ENCODE measurements around the gene KCTD10. TPM values are rescaled to one million over a fixed set of nuclear protein-coding genes. Genes with fewer than 3 reads are reported as not detected.

Gene KCTD10
- polyA plus RNA-seq, 2 of the 4 experiments (the other 2 are of a cell fraction), result 43.5 to 50.4 TPM

GRCh38 chr12:109489955-109490565 lies 13.0 kb upstream of the KCTD10 start:
- ATAC-seq, result no peak
- DNase-seq (ENCODE audit: low read depth in 1 of 2, low spot score in 1 of 2), result no peak
- H3K27ac ChIP-seq, result no peak overlapping the region
- ChIA-PET CTCF (interaction anchor here (1.4 to 1.5 kb wide), 2 partner anchors 11 to 62 kb away, joined by 3 to 5 read pairs; no protein-coding TSS in a partner anchor), POLR2A (no interaction called here)
- WGBS (ENCODE audit: missing lambda C conversion rate), result 77% methylated on average over 1 of the region's 1 CpG
- no peaks in the 10 kb centered on the region for H3K4me1 ChIP-seq
- H3K4me3 ChIP-seq, result no peak overlapping the region
- TF ChIP-seq HOXB13 (CRISPR knock-in tag; IDR thresholded peaks at IDR 0.05; ENCODE audit: low read depth) (no peak), NFE2L2 (conservative IDR thresholded peaks at IDR 0.05; ENCODE audit: low read length) (no peak), MAX (IDR thresholded peaks at IDR 0.05) (no peak), POLR2AphosphoS2 (conservative IDR thresholded peaks at IDR 0.05; ENCODE audit: low read length) (no peak), HEYL (CRISPR knock-in tag; IDR thresholded peaks at IDR 0.05) (no peak), ZFP36 (IDR thresholded peaks at IDR 0.05; ENCODE audit: borderline replicate concordance, partially characterized antibody) (no peak), FOSL2 (IDR thresholded peaks at IDR 0.05) (no peak), FOSL2 (CRISPR knock-in tag; IDR thresholded peaks at IDR 0.05) (no peak), TP53 (CRISPR knock-in tag; IDR thresholded peaks at IDR 0.05) (no peak), CBX8 (IDR thresholded peaks at IDR 0.05) (no peak), EHF (CRISPR knock-in tag; IDR thresholded peaks at IDR 0.05) (no peak), NPAS2 (CRISPR knock-in tag; IDR thresholded peaks at IDR 0.05; ENCODE audit: borderline replicate concordance) (no peak), BHLHE40 (IDR thresholded peaks at IDR 0.05; ENCODE audit: low read depth, low read length) (no peak), GATA3 (IDR thresholded peaks at IDR 0.05; ENCODE audit: borderline replicate concordance) (no peak), RFX5 (IDR thresholded peaks at IDR 0.05) (no peak), ESRRA (IDR thresholded peaks at IDR 0.05; ENCODE audit: borderline replicate concordance, low read length) (no peak)
- TF ChIP-seq, protein P1, sequence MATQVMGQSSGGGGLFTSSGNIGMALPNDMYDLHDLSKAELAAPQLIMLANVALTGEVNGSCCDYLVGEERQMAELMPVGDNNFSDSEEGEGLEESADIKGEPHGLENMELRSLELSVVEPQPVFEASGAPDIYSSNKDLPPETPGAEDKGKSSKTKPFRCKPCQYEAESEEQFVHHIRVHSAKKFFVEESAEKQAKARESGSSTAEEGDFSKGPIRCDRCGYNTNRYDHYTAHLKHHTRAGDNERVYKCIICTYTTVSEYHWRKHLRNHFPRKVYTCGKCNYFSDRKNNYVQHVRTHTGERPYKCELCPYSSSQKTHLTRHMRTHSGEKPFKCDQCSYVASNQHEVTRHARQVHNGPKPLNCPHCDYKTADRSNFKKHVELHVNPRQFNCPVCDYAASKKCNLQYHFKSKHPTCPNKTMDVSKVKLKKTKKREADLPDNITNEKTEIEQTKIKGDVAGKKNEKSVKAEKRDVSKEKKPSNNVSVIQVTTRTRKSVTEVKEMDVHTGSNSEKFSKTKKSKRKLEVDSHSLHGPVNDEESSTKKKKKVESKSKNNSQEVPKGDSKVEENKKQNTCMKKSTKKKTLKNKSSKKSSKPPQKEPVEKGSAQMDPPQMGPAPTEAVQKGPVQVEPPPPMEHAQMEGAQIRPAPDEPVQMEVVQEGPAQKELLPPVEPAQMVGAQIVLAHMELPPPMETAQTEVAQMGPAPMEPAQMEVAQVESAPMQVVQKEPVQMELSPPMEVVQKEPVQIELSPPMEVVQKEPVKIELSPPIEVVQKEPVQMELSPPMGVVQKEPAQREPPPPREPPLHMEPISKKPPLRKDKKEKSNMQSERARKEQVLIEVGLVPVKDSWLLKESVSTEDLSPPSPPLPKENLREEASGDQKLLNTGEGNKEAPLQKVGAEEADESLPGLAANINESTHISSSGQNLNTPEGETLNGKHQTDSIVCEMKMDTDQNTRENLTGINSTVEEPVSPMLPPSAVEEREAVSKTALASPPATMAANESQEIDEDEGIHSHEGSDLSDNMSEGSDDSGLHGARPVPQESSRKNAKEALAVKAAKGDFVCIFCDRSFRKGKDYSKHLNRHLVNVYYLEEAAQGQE (IDR thresholded peaks at IDR 0.05), result no peak
- TF ChIP-seq, protein P2, sequence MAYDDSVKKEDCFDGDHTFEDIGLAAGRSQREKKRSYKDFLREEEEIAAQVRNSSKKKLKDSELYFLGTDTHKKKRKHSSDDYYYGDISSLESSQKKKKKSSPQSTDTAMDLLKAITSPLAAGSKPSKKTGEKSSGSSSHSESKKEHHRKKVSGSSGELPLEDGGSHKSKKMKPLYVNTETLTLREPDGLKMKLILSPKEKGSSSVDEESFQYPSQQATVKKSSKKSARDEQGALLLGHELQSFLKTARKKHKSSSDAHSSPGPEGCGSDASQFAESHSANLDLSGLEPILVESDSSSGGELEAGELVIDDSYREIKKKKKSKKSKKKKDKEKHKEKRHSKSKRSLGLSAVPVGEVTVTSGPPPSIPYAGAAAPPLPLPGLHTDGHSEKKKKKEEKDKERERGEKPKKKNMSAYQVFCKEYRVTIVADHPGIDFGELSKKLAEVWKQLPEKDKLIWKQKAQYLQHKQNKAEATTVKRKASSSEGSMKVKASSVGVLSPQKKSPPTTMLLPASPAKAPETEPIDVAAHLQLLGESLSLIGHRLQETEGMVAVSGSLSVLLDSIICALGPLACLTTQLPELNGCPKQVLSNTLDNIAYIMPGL (CRISPR knock-in tag; IDR thresholded peaks at IDR 0.05; ENCODE audit: borderline replicate concordance), result no peak
- TF ChIP-seq, protein P3, sequence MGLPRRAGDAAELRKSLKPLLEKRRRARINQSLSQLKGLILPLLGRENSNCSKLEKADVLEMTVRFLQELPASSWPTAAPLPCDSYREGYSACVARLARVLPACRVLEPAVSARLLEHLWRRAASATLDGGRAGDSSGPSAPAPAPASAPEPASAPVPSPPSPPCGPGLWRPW (IDR thresholded peaks at IDR 0.05), result no peak
- FAIRE-seq, result no peak
- no peaks in the 10 kb centered on the region for H3K9me3 ChIP-seq
- H3K4me2 ChIP-seq, result no peak overlapping the region

- FAIRE-seq (no peak), ATAC-seq (no peak), DNase-seq (ENCODE audit: low read depth in 1 of 2, low spot score in 1 of 2) (no peak)
- H3K27ac ChIP-seq, result no peak overlapping the region
- H3K4me2 ChIP-seq, result no peak overlapping the region
- H3K9me3 ChIP-seq, result no peaks in the 10 kb centered on the region
- CTCF ChIA-PET, result interaction anchor here (1.5 kb wide), 1 partner anchor 12 kb away, joined by 3 read pairs; no protein-coding TSS in a partner anchor
- no peaks in the 10 kb centered on the region for H3K4me1 ChIP-seq
- no peak overlapping the region for H3K4me3 ChIP-seq
- 91% methylated on average over 14 of the region's 14 CpGs for WGBS (ENCODE audit: missing lambda C conversion rate)
- POLR2A ChIA-PET, result no interaction called here
- TF ChIP-seq TP53 (CRISPR knock-in tag; IDR thresholded peaks at IDR 0.05), result no peak
- no peak for TF ChIP-seq MYC (IDR thresholded peaks at IDR 0.05; ENCODE audit: borderline replicate concordance, low read length)
- TF ChIP-seq, protein P3 (IDR thresholded peaks at IDR 0.05), result no peak
- no peak for TF ChIP-seq ZSCAN20 (CRISPR knock-in tag; IDR thresholded peaks at IDR 0.05)
- TF ChIP-seq FOSB (CRISPR knock-in tag; IDR thresholded peaks at IDR 0.05), result no peak
- TF ChIP-seq, protein P1 (IDR thresholded peaks at IDR 0.05), result no peak
- TF ChIP-seq RFX5 (IDR thresholded peaks at IDR 0.05), result no peak
- no peak for TF ChIP-seq EHF (CRISPR knock-in tag; IDR thresholded peaks at IDR 0.05)
- no peak for TF ChIP-seq CHD4 (IDR thresholded peaks at IDR 0.05; ENCODE audit: borderline replicate concordance)
- TF ChIP-seq ESRRA (IDR thresholded peaks at IDR 0.05; ENCODE audit: borderline replicate concordance, low read length), result no peak
- no peak for TF ChIP-seq JUNB (IDR thresholded peaks at IDR 0.05)
These were observed 12.2 kb upstream of the KCTD10 start for GRCh38 chr12:109489016-109489954.

All from A549 (cell line).